Karpas-422 (cell line): Measurements from ENCODE around the gene ANKLE1. TPM values are rescaled to one million over a fixed set of nuclear protein-coding genes. Genes with fewer than 3 reads are reported as not detected.
A peak's percentile ranks its signal among the peaks of the same experiment; 100 is the strongest.

Experiments used
- DNase-seq: peaks from one replicate; pipeline ENCODE4 v3.0.0-alpha.2; 2015
- H2AFZ ChIP-seq: fragments of 200-600 bp; sonication (generic); 2 replicates; pipeline ENCODE4 v1.6.1; 2014; ENCODE audit warnings: antibody characterized with exemption, low read length, mixed read lengths
- H3K27ac ChIP-seq: fragments of 200-600 bp; sonication (generic); 2 replicates; pipeline ENCODE4 v1.5.1; 2014; ENCODE audit warnings: mild to moderate bottlenecking, low read length, moderate library complexity
- H3K27me3 ChIP-seq: fragments of 200-600 bp; sonication (generic); 2 replicates; pipeline ENCODE4 v1.6.1; 2014; ENCODE audit warnings: low read length, mixed read lengths
- H3K36me3 ChIP-seq: fragments of 200-600 bp; sonication (generic); 2 replicates; pipeline ENCODE4 v1.6.1; 2014; ENCODE audit warnings: low read length, mixed read lengths; ENCODE audit not compliant: insufficient read depth
- H3K4me1 ChIP-seq: fragments of 200-600 bp; sonication (generic); 2 replicates; pipeline ENCODE4 v1.6.1; 2014; ENCODE audit warnings: mild to moderate bottlenecking, low read length, mixed read lengths
- H3K4me2 ChIP-seq: fragments of 200-600 bp; sonication (generic); 2 replicates; pipeline ENCODE4 v1.6.1; 2014; ENCODE audit warnings: low read length, low read depth, mild to moderate bottlenecking; ENCODE audit not compliant: poor library complexity, severe bottlenecking
- H3K4me3 ChIP-seq: fragments of 200-600 bp; sonication (generic); 2 replicates; pipeline ENCODE4 v1.5.1; 2014; ENCODE audit warnings: mild to moderate bottlenecking, antibody characterized with exemption, low read length, mixed read lengths
- H3K79me2 ChIP-seq: fragments of 200-600 bp; sonication (generic); 2 replicates; pipeline ENCODE4 v1.6.1; 2014; ENCODE audit warnings: mild to moderate bottlenecking, low read length, mixed read lengths
- H3K9ac ChIP-seq: fragments of 200-600 bp; sonication (generic); 2 replicates; pipeline ENCODE4 v1.6.0; 2014; ENCODE audit warnings: low read length
- H3K9me2 ChIP-seq: fragments of 200-600 bp; sonication (generic), shearing (Covaris generic); replicated peaks from 2 replicates; pipeline ENCODE4 v1.6.0; 2014; ENCODE audit warnings: mild to moderate bottlenecking, low read length, moderate library complexity; ENCODE audit not compliant: insufficient read depth
- H3K9me3 ChIP-seq: fragments of 300-700, 200-600 bp; sonication (generic); 2 replicates; pipeline ENCODE4 v1.6.1; 2014; ENCODE audit warnings: low read length, mixed read lengths
- H4K20me1 ChIP-seq: fragments of 200-600 bp; sonication (generic); 2 replicates; pipeline ENCODE4 v1.6.1; 2014; ENCODE audit warnings: mild to moderate bottlenecking, antibody characterized with exemption, low read length, low read depth; ENCODE audit not compliant: insufficient read depth
- total RNA-seq: library from RNA; depleted of rRNA; stranded (reverse); fragments of >200 nt; shearing (Covaris generic); gene quantifications from 2 replicates; pipeline ENCODE4 v1.2.3, GENCODE V29; 2014; ENCODE audit warnings: low replicate concordance

ANKLE1 gene
- total RNA-seq, 1 experiment from 2014 or later: 19.6 TPM

GRCh38 chr19:17283504-17283996 lies 1.8 kb downstream of the ANKLE1 start:
- H3K4me2 ChIP-seq: no peak overlapping the region
- no peaks in the 10 kb centered on the region for H3K9me2 ChIP-seq
- no peak overlapping the region for H2AFZ ChIP-seq
- H3K4me3 ChIP-seq: no peak overlapping the region
- peaks cover 12% of the 10 kb centered on the region for H4K20me1 ChIP-seq
- no peak for DNase-seq
- H3K27me3 ChIP-seq: no peaks in the 10 kb centered on the region
- no peaks in the 10 kb centered on the region for H3K9me3 ChIP-seq
- H3K36me3 ChIP-seq: peaks cover 25% of the 10 kb centered on the region
- H3K9ac ChIP-seq: no peak overlapping the region
- H3K79me2 ChIP-seq: peaks cover 15% of the 10 kb centered on the region; the same call in 1 of the 2 replicates
- H3K4me1 ChIP-seq: peaks cover 23% of the 10 kb centered on the region
- no peak overlapping the region for H3K27ac ChIP-seq

DNA sequence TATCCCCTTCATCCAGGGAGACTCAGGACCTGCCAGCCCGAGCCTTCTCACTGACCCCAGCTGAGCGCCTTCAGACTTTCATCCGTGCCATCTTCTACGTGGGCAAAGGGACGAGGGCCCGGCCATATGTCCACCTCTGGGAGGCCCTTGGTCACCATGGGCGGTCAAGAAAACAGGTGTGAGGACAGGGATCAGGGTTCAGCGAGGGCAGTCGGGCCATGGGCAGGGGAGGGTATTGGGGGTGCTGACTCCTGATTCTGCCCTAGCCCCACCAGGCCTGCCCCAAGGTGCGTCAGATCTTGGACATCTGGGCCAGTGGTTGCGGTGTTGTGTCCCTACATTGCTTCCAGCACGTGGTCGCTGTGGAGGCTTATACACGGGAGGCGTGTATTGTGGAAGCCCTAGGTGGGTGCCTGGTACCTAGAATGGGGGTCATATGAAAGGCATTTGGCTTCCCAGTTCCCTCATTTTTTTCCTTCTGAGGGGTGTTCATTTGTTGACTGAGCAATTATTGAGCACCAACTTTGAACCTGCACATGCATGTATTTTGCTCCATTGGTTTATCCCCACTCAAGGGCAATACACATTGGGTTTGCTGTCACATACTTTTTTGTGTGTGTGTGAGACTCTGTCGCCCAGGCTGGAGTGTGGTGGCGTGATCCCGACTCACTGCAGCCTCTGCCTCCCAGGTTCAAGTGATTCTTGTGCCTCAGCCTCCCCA lies 3.9 kb downstream of the ANKLE1 start:
- no peak overlapping the region for H2AFZ ChIP-seq

GRCh38 chr19:17286263-17286662 lies 4.6 kb downstream of the ANKLE1 start:
- Histone ChIP-seq H3K27ac (no peak overlapping the region), H3K4me2 (no peak overlapping the region), H3K9me2 (no peaks in the 10 kb centered on the region), H3K4me3 (no peak overlapping the region), H3K4me1 (peaks cover 17% of the 10 kb centered on the region), H3K9me3 (no peaks in the 10 kb centered on the region), H2AFZ (no peak overlapping the region), H3K9ac (no peak overlapping the region), H3K36me3 (peaks cover 21% of the 10 kb centered on the region), H4K20me1 (peaks cover 12% of the 10 kb centered on the region), H3K27me3 (no peaks in the 10 kb centered on the region), H3K79me2 (peaks cover 15% of the 10 kb centered on the region; the same call in 1 of the 2 replicates)
- no peak for DNase-seq

More for the DNA sequence above, 3.9 kb downstream of the ANKLE1 start:
- no peaks in the 10 kb centered on the region for H3K9me3 ChIP-seq
- H3K79me2 ChIP-seq: peaks cover 15% of the 10 kb centered on the region; the same call in 1 of the 2 replicates
- H4K20me1 ChIP-seq: peaks cover 12% of the 10 kb centered on the region
- DNase-seq: no peak
- H3K9ac ChIP-seq: no peak overlapping the region
- no peaks in the 10 kb centered on the region for H3K9me2 ChIP-seq
- no peak overlapping the region for H3K4me2 ChIP-seq
- peaks cover 21% of the 10 kb centered on the region for H3K36me3 ChIP-seq
- H3K4me1 ChIP-seq: peaks cover 23% of the 10 kb centered on the region
- no peak overlapping the region for H3K27ac ChIP-seq
- H3K27me3 ChIP-seq: no peaks in the 10 kb centered on the region
- no peak overlapping the region for H3K4me3 ChIP-seq

GRCh38 chr19:17286752-17287151 lies 5.1 kb downstream of the ANKLE1 start:
- no peak overlapping the region for H3K4me2 ChIP-seq
- no peak overlapping the region for H3K4me3 ChIP-seq
- H3K9ac ChIP-seq: no peak overlapping the region
- H3K27me3 ChIP-seq: no peaks in the 10 kb centered on the region
- H4K20me1 ChIP-seq: peaks cover 12% of the 10 kb centered on the region
- H3K9me2 ChIP-seq: no peaks in the 10 kb centered on the region
- no peak for DNase-seq
- peaks cover 12% of the 10 kb centered on the region for H3K4me1 ChIP-seq
- no peak overlapping the region for H2AFZ ChIP-seq
- no peaks in the 10 kb centered on the region for H3K9me3 ChIP-seq
- peaks cover 21% of the 10 kb centered on the region for H3K36me3 ChIP-seq
- no peak overlapping the region for H3K27ac ChIP-seq
- H3K79me2 ChIP-seq: peaks cover 12% of the 10 kb centered on the region; the same call in 1 of the 2 replicates

DNA sequence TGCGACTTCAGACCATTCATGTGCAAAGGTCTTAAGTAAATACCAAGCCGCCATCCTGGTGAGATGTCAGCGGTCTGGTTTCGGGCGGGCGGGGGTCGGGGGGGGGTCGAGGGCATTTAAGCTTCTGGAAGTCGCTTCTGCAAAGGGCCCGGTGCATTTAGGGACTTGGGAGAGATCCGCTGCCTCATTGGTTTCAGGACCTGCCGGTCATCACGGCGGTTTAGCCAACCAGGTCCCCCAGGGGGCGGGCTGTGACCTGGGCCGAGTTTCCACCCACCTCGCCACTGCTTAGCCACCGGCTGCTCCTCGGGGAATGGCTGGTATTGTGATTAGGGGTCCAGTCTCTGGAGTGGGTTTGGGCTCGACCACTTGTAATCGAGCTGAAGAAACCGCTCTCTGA lies 7.8 kb downstream of the ANKLE1 start:
- no peaks in the 10 kb centered on the region for H3K27me3 ChIP-seq
- H3K9ac ChIP-seq: no peak overlapping the region
- no peak overlapping the region for H3K4me2 ChIP-seq
- H3K36me3 ChIP-seq: peaks cover 10% of the 10 kb centered on the region
- peak; percentile 86 for DNase-seq
- H3K9me2 ChIP-seq: no peaks in the 10 kb centered on the region
- H2AFZ ChIP-seq: no peak overlapping the region
- H3K27ac ChIP-seq: no peak overlapping the region
- no peak overlapping the region for H3K4me3 ChIP-seq
- H3K79me2 ChIP-seq: peaks cover 8% of the 10 kb centered on the region
- no peaks in the 10 kb centered on the region for H3K9me3 ChIP-seq
- H4K20me1 ChIP-seq: peaks cover 4% of the 10 kb centered on the region; the same call in 1 of the 2 replicates
- H3K4me1 ChIP-seq: peaks cover 10% of the 10 kb centered on the region

DNA sequence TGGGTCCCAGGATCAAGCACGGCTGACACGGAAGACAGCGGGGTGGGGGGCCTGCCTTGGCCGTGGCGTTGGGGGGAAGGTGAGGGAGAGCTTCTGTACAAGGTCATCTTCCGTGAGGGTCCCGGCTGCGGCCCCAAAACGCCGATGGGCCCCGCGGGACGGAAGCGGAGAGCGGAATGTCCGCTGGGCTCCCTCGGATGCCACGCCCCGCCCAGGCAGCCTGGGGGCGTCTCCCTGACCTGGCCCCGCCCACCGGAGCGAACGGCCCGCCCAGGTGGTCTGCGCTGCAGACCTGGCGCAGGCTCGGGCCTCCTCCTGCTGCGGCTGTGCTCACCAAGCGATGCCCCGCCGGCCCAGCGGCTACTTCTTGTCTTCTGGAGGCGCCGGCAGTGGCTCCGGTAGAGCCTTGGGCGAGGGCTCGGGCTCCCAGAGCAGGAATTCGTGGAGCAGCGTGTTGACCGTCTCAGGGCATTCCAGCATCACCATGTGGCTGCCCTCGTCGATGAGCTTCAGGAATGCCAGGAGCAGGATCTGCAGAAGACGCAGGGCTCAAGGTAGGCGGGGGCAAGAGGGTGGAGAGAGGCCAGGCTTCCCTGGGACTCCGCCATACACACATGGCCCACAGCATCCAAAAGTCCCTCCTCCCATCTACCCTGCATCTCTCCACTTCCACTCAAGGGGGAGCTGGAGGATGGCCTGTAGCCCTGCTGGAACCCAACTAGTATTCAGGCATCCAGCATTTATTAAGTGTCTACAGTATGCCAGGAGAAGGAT lies 10.8 kb downstream of the ANKLE1 start:
- Histone ChIP-seq H3K4me1 (peaks cover 10% of the 10 kb centered on the region), H3K9me2 (no peaks in the 10 kb centered on the region), H4K20me1 (no peaks in the 10 kb centered on the region; the same call in 1 of the 2 replicates), H3K4me2 (peak overlapping the region; percentile 75), H3K27me3 (no peaks in the 10 kb centered on the region), H2AFZ (peak overlapping the region; percentile 70; the same call in 1 of the 2 replicates), H3K4me3 (peak overlapping the region; percentile 72), H3K79me2 (peaks cover 8% of the 10 kb centered on the region), H3K36me3 (no peaks in the 10 kb centered on the region), H3K9ac (peak overlapping the region; percentile 78), H3K27ac (peak overlapping the region; percentile 30; the same call in 1 of the 2 replicates), H3K9me3 (no peaks in the 10 kb centered on the region)
- DNase-seq: peak; percentile 94

- Histone ChIP-seq H3K4me1 (peaks cover 10% of the 10 kb centered on the region), H3K4me3 (peak overlapping the region; percentile 20; the same call in 1 of the 2 replicates), H4K20me1 (no peaks in the 10 kb centered on the region; the same call in 1 of the 2 replicates), H3K27ac (no peak overlapping the region), H3K36me3 (no peaks in the 10 kb centered on the region; the same call in 1 of the 2 replicates), H3K9me3 (no peaks in the 10 kb centered on the region), H3K9ac (peak overlapping the region; percentile 78; the same call in 1 of the 2 replicates), H3K9me2 (no peaks in the 10 kb centered on the region), H3K27me3 (no peaks in the 10 kb centered on the region), H2AFZ (no peak overlapping the region), H3K79me2 (peaks cover 8% of the 10 kb centered on the region), H3K4me2 (peak overlapping the region; percentile 75)
- DNase-seq: no peak
These were observed 11.9 kb downstream of the ANKLE1 start for GRCh38 chr19:17293605-17294004.
